HG03575 (cell line): Measurements from ENCODE around the gene OTOG.

Experiments used
- ATAC-seq: cut with Tn5 transposase; IDR thresholded peaks from one replicate; pipeline ENCODE4 v1.9.1; 2021; ENCODE audit not compliant: unreplicated experiment, insufficient number of reproducible peaks, low FRiP score; ENCODE audit errors: extremely low read depth

Gene OTOG

DNA sequence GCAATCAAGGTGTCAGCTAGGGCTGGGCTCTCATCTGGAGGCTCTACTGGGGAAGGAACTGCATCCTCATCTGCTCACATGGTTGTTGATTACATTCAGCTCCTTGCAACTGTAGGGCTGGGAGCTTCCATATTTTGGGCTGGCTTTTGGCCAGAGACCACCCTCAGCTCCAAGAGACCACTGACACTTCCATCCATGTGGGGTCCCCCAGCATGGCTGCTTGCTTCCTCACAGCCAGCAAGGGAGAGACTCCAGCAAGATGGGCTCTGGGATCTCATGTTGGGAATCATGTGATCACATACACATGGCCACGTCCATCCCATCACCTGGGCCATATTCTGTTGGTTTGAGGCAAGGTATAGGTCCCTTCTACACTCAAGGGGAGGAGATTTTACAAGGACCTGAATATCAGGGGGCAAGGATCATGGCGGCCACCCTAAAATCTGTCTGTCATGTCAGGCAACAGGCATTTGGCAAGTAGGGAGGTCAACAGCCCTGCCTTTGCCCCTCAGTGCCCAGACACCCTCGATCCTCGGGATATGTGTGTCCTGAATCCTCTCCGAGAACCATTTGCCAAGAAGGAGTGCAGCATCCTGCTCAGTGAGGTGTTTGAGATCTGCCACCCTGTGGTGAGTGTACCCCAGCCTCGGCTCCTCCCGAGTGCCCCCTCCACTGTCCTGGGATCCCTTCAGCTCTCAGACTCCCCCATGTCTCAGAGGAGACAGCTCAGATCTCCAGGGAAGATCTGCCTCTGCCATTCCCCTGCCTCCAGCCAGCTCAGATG is 48.7 kb downstream of the OTOG start:
- ATAC-seq, result no peak

DNA sequence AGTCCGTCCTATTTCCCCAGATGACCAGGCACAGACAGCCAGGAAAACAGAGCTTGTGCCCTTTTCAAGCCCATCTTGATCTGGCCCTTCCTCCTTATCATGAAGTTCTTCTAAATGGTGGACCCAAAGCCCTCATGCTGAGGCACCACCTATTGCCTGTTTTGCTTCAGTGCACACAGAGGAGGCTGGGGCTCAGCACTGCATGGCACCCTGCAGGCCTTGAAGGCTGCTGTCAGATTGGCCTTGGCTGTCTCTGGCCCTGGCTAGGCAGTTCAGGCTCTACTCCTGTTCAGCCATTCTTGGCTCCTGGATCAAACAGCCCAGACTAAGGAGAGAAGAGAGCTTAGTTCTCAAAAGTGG is 49.2 kb downstream of the OTOG start:
- ATAC-seq, result no peak

DNA sequence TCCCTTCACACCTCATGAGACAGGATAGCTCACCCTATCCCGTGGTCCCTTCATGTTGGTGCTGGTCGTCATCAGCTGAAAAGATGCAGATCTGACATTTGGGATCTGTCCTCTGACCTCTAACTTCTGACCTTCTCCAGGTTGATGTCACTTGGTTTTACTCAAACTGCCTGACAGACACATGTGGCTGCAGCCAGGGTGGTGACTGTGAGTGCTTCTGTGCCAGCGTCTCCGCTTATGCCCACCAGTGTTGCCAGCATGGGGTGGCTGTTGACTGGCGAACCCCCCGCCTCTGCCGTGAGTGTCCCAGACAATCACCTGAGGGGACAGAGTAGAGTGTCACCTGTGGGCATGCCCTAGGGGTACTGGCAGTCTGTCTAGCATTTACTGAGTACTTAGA is 49.7 kb downstream of the OTOG start:
- no peak for ATAC-seq

DNA sequence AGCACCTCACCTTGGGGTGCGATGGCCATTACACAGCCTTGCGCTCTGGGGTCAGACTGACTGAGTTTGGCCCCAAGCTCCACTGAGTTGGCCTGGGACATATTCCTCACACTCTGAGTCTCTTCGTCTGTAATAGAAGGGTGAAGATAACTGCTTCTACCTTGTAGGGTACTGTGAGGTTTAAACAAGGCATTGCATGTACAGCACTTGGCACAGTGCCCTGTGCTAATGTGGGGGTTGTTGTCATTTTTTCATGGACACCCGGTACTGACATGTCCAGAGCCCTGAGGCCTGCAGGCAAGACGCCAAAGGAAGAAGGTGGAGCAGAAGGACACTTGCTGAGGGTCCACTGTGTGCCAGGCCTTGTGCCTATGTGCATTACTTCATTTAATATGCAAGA is 50.7 kb downstream of the OTOG start:
- no peak for ATAC-seq

DNA sequence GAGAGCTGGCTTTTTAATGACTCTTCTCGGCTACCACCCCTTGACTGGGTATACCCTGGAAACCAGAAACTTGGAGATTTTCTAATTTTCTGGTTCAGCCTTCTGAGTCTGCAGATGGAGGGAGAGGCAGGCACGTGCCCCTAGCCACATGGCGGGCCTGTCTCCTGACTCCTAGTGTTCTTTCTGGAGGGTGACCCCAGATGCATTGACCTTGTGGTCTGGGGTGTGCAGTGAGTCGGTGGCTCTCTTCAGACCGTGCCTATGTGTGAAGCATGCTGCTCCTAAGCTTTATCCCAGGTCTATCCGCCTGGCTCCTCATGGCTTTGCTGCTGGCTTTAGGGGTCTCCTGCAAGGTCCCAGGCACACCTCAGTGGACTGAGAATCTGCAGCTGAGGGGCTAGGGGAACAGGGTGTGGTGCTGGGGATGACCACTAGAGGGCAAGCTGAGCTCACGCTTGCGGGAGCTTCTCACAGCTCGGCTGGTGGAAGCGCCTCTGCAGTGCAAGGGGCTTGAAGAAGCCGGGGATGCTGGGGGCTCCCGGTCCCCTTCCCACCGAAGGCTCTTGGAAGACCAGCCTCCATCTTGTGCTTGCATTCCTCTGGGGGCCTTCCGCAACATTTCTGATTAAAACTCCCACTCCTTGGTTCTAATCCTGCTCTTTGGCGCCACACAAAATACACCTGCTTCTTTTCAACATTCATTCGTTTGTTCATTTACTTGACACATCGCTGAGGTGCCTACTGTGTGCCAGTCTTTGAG is 51.8 kb downstream of the OTOG start:
- ATAC-seq, result no peak

DNA sequence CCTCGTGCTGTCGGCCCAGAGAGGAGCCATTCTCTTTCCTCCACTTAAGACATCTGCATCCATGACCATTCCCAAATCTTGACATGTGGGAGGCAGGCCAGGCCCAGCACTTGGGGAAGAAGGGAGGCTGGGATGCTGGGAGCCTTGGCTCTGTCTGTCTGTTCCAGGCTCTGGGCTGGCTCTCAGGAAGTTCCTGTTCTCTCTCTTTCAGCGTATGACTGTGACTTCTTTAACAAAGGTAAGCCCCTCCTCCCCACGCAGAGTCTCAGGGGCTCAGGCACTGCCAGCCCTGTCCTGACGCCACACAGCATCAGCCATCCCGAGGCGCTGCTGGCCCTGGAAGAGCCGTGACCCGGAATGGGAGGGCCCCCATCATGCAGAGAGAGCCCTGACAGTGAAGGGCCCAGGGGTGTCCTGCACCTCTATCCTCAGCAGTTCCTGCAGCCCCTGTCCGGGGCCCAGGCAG is 52.4 kb downstream of the OTOG start:
- no peak for ATAC-seq

DNA sequence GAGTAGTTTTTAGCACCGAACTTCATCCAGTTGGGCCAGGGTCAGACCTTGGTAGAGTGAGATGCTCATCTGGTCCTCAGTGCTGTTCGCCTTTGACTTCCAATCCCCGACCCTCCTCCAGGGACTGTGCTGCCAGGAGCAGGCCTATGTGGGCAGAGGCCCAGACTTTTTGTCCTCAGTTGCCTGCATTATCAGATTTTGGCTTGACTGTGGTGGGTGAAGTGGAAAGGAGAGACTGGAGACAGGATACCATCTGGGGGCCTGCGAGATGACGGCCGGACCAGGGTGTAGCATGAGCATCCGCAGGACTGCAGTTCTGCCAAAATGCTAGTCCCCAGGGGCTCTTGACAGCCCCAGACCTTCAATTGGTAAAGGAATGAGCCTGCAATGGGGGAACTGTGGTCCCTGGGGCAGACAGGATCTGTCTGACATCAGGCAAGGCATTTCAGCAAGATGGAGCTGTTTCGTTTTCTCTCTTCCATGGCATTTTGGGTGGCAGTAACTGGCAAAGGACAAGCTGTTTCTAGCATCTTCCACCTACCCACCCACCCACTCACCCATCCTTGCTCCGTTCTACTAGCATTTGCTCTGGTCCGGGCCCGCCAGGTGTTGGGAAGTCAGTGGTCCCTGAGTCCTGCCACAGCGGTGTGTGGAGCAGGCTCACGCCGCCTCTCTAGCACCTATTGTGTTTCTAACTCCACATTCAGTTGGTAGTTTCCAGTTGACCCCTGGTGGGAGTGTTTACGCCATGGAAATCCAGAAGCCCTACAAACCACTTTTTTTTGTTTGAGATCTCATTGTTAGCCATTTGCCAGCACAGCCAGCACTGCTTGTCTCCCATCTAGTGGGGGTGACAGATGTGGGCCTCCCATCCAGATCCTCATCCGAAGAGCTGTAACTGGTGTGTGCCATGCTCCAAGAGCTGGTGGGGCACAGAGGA is 53.5 kb downstream of the OTOG start:
- ATAC-seq, result no peak

DNA sequence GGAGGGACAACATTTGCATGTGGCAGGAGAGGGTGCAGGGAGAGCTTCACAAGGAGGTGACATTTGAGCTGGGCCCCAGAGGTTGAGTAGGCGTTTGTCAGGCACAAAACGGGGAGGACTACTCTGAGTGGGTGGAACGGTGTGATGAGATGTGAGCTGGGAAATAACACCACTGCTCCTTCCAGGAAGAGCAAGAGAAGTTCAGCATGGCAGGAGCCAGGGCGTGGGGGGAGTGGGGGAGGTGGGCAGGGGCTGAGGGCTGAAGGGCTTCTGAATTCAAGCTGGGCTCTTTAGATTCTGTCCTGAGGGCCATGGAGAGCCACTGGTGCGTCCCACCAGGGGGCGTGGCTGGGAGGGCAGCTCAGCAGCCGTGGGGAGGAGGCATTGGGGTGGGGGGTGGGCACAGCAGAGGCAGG is 54.2 kb downstream of the OTOG start:
- no peak for ATAC-seq

DNA sequence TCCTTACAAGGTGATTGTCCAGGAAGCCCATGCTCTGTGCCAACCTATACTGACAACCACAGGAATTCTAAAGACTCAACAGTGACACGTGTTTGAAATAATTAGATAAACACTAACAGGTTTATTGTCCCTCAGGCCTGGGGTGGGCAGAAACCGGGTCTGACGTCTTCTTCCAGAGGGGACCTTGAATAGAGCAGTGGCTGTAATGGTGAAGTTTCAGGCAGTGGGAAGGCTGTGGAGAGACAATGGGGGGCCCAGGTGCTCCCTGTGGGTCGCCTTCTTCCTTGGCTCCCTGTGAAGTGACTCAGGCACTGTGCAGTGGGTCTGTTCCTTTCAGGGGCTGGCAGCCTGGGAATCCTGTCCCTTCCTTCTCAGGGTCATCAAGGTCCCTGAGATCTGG is 54.6 kb downstream of the OTOG start:
- no peak for ATAC-seq

DNA sequence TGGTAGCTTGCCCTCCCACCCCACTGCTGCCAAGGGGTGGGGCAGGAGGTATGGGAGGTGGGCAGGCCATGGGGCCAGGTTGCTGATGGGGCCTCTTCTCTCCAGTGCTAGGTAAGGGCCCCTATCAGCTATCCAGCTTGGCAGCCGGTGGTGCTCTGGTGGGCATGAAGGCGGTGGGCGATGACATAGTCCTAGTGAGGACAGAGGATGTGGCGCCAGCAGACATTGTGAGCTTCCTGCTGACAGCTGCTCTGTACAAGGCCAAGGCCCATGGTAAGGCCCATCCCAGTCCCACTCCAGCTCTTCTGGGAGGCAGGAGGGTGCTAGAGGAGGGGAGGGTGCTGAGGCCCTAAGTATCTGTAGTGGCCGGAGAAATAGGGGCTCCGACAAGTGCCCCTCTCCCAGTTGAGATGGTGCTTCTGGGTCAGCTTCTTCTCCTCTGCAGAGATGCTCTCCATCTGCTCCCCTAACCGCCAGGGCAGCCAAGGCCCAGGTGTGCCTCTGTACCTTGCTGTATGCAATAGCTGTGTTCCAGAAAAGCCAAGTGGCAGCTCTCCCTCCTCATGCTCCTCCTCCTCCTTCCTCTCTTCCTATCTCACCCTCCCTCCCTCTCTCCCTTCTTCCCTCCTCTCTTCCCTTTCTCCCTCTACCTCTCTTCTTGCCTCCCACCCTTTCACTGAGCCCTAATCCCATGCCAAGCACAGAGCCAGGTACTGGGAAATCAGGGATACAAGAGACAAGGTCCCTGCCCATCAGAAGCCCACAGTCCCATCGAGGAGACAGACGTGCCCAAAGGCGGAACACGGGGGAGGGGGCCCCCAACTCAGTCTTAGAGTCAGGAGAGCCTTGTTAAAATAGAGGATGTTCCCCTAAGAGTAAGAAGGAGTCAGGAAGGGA is 55.3 kb downstream of the OTOG start:
- no peak for ATAC-seq

DNA sequence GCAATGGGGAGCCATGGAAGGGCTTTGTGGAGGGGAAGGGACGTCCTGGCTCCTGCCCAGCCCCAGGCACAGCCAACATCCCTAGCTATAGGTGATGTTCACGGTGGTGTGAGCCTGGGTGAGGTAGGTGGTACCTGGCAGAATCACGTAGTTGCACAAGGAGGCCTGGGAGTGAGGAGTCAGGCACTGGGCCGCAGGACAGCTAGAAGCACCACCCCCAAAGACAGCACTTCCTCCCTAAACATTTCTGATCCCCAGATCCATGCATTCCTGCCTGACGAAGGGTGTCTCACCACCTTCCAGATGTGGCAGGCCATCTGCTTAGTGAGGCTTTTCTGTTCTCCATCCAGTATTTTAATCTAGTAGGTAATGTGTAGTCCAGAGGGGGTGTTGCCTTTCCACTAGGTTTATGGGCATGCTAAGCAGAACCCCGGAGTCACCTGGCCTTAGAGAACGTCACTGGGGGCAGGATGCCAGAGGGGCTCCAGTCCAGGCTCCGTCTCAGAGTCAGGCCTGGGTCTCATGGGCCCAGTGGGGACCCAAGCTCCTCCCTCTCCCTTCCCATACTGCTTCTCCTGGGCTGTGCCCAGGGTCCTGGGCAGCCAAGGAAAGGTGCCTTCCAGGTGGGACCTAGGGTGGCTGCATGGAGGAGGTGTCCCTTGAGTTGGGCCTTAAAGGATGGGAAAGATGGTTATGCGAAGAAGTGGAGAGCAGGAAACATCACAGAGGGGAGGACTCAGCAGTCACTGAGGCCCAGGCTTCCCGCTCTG is 56.2 kb downstream of the OTOG start:
- ATAC-seq, result no peak

DNA sequence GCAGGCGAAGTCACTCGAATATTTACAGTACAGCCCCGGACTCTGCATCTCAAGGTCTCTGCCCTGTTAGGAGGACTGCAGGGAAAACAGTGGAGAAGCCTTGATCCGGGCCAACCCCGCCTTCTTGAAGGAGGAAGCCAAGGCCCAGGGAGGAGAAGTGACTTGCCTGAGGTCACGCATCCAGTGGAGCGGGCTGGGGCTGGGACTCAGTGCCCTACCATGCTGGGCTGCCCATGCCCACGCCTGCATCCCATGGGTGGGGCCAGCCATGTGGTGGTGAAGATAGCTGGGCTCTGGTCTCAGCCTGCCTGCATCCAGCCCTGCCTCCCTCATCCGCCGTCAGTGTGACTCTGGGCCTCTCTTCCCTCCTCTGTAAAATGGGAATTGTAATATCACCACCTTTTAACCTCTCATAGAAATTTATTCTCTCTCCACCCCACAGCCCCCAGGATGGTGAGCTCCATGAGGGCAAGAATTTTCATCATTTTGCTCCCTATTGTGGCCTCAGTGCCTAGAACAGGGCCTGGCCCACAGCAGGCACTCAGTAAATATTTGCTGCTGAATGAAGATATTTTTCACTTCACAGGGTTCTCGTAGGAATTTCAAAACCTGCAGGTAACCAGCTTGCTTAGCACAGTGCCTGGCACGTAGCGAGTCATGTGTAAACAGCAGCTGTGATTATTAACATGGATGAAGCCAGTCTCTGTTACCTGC is 57.3 kb downstream of the OTOG start:
- no peak for ATAC-seq

DNA sequence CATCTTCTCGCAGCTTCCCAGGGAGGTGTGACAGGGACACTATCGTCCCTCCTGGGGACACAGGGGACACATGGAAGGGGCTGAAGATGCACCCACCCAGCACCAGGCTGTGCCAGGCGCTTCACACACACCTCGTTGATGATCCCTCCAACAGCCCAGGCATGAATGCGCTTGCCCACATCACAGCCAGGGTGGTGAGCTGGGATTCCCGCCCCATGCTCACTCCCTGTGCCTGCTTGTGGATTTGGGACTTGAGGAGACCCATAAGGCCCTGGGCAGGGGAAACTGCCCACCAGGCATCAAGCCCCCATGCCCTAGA is 57.8 kb downstream of the OTOG start:
- ATAC-seq, result no peak

DNA sequence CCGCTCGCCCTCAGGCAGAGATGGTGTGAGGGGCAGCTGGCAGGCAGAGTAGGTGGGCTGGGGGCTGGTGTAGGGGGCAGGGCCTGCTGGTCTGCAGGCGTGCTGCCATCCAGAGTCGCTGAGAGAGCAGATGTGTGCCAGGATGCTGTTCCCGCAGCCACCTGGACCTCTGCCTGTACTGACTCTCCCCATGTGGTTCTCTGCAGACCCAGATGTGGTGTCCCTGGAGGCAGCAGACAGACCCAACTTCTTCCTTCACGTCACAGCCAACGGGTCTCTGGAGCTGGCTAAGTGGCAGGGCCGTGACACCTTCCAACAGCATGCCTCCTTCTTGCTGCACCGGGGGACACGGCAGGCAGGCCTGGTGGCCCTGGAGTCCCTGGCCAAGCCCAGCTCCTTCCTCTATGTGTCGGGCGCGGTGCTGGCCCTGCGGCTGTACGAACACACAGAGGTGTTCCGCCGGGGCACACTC is 58.6 kb downstream of the OTOG start:
- no peak for ATAC-seq

DNA sequence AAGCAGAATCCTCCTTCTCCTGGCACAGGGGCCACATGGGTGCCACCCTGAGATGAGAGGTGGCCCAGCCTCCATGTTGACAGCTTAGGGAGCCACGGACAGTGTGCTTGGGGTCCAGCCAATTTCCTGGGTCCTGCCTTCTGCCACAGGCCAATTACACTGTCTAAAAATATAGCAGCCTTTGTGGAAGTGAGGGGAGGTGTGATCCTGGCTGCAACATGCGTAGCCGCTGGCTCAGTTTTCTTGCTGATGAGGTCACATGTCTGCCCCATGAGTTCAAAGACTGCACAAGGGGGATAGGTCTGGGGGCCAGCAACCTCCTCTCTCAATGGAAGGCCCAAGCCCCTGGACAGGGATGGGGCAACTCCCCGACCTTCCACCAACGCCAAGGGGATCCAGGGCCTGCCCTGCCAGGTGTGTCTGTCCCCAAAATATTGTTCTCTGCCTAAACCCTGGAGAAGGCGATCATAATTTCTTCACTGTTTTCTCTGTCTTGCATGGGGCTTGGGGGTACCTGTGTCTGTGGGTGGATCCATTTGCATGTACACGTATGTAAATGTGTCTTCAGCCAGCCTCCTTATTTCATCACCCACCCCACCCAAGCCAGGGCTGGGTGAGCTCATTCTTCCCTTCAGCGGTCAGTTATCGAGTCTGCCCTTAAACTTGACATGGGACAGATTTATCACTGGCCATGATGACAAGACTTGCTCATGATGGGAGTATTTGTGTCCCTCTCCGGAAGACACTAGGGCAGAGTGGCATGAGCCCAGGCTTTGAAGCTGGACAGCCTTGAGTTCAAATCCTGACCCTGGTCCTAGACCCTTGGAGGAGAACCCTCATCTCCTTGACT is 59.4 kb downstream of the OTOG start:
- no peak for ATAC-seq

DNA sequence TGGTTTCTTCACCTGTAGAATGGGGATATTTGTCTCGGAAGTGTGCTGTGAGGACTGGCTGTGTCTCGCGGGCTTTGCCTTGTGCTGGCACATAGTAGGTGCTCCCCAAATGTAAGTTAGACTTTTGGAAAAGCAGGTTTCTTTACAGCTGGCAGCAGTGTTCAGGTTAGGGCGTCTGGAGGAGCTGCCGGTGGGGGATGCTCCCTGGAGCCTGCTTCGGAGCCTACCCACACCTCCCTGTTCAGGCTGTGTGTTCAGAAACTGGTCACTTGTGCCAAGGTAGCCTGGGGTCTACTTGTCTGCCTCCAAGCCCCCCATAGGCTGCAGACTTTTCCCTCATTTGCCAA is 60.0 kb downstream of the OTOG start:
- ATAC-seq, result no peak
